Ishikawa (cell line): ENCODE data around the gene LRRC45.

ENCODE experiments used
- CEBPB ChIP-seq: IDR thresholded peaks from 2 replicates; pipeline ENCODE4 v1.6.1; 2012
- CREB1 ChIP-seq: IDR thresholded peaks from 2 replicates; pipeline ENCODE4 v1.6.1; 2012; ENCODE audit warnings: low read depth
- EGR1 ChIP-seq: IDR thresholded peaks from 2 replicates; pipeline ENCODE4 v1.6.1; 2012
- EP300 ChIP-seq: IDR thresholded peaks from 2 replicates; pipeline ENCODE4 v1.6.1; 2012; ENCODE audit warnings: borderline replicate concordance
- FOXM1 ChIP-seq: IDR thresholded peaks from 2 replicates; pipeline ENCODE4 v1.6.1; 2012; ENCODE audit warnings: low read depth, borderline replicate concordance
- MAX ChIP-seq: IDR thresholded peaks from 2 replicates; pipeline ENCODE4 v1.6.1; 2012
- NFIC ChIP-seq: IDR thresholded peaks from 2 replicates; pipeline ENCODE4 v1.6.1; 2012
- RAD21 ChIP-seq: IDR thresholded peaks from 2 replicates; pipeline ENCODE4 v1.6.1; 2012; ENCODE audit warnings: low read depth
- REST ChIP-seq: IDR thresholded peaks from 2 replicates; pipeline ENCODE4 v1.6.1; 2012; ENCODE audit warnings: low read depth, mild to moderate bottlenecking
- TAF1 ChIP-seq: IDR thresholded peaks from 2 replicates; pipeline ENCODE4 v1.6.1; 2012; ENCODE audit warnings: low read depth, mild to moderate bottlenecking
- TCF12 ChIP-seq: IDR thresholded peaks from 2 replicates; pipeline ENCODE4 v1.6.1; 2012; ENCODE audit warnings: low read depth
- TEAD4 ChIP-seq: IDR thresholded peaks from 2 replicates; pipeline ENCODE4 v1.6.1; 2012
- USF1 ChIP-seq: IDR thresholded peaks from 2 replicates; pipeline ENCODE4 v1.6.1; 2012
- YY1 ChIP-seq: IDR thresholded peaks from 2 replicates; pipeline ENCODE4 v1.6.1; 2012; ENCODE audit warnings: low read depth
- ZBTB7A ChIP-seq: IDR thresholded peaks from 2 replicates; pipeline ENCODE4 v1.6.1; 2012; ENCODE audit warnings: low read depth

LRRC45 gene

GRCh38 chr17:82008258-82008940, 14.7 kb upstream of the LRRC45 start:
- TF ChIP-seq YY1 (no peak), EP300 (no peak), REST (no peak), CEBPB (no peak)

- TF ChIP-seq YY1 (no peak), TAF1 (no peak), NFIC (no peak), CREB1 (no peak)
These were observed 14.1 kb upstream of the LRRC45 start for GRCh38 chr17:82008941-82009405.

GRCh38 chr17:82009413-82009812, 13.7 kb upstream of the LRRC45 start:
- no peak for TF ChIP-seq CREB1
- TF ChIP-seq ZBTB7A = no peak
- no peak for TF ChIP-seq YY1
- no peak for TF ChIP-seq NFIC
- no peak for TF ChIP-seq EGR1
- TF ChIP-seq EP300 = no peak
- no peak for TF ChIP-seq USF1
- no peak for TF ChIP-seq CEBPB
- TF ChIP-seq TEAD4 = no peak
- no peak for TF ChIP-seq REST
- no peak for TF ChIP-seq FOXM1
- no peak for TF ChIP-seq RAD21
- TF ChIP-seq TCF12 = no peak
- TF ChIP-seq TAF1 = no peak
- no peak for TF ChIP-seq MAX

- TF ChIP-seq CREB1 (no peak), TAF1 (no peak), EP300 (no peak), TCF12 (no peak), REST (no peak)
These were observed 12.3 kb upstream of the LRRC45 start for GRCh38 chr17:82010575-82011525.

- TF ChIP-seq NFIC (no peak), RAD21 (no peak), FOXM1 (no peak), ZBTB7A (no peak), REST (no peak), EP300 (no peak), USF1 (no peak), CREB1 (no peak), TEAD4 (no peak), YY1 (no peak), EGR1 (no peak), TCF12 (no peak), TAF1 (no peak), CEBPB (no peak), MAX (no peak)
These were observed 11.4 kb upstream of the LRRC45 start for GRCh38 chr17:82011617-82012187.
